Activated CD4-positive, alpha-beta T cell treated with anti-CD3 and anti-CD28 coated beads, Interleukin-2, Interleukin-4, amounts not matched to agents 100 ng/mL and 50 ng/mL, durations not matched to agents 16 hours and 8 hours (primary cell): ENCODE measurements around the gene CHST3.

Experiments
- DNase-seq: peaks from one replicate; pipeline ENCODE4 v3.0.0-alpha.2; 2020; ENCODE audit warnings: low spot score

CHST3 gene

DNA sequence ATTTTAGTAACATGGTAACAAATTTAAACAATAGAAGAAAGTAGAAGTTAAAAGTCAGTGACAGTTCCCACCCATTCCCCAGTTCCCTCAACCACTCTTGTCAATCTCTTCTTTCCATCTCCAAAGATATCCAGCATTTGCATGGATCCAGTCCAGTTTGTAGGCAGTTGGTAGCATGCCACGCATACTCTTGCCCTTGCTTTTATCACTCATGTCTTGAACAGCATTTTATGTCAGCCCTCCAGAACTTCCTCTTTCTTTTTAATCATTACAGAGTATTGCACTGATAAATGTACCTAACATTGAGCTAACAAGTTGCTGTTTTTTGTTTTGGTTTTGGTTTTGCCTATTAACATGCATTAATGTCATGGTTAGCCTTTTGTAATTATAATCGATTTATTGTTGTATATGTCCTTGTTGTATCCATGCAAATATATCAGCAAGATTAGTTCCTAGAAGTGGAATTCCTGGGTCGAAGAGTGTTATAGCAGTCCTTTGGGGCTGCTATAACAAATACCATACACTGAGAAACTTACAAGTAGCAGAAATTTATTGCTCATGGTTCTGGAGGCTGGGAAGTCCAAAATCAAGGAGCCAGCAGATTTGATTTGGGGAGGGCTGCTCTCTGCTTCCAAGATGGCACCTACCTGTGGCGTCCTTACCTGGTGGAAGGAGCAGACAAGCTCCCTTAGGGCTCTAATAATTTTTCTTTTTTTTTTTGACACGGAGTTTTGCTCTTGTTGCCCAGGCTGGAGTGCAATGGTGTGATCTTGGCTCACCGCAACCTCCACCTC is 25.7 kb downstream of the CHST3 start:
- no peak for DNase-seq

DNA sequence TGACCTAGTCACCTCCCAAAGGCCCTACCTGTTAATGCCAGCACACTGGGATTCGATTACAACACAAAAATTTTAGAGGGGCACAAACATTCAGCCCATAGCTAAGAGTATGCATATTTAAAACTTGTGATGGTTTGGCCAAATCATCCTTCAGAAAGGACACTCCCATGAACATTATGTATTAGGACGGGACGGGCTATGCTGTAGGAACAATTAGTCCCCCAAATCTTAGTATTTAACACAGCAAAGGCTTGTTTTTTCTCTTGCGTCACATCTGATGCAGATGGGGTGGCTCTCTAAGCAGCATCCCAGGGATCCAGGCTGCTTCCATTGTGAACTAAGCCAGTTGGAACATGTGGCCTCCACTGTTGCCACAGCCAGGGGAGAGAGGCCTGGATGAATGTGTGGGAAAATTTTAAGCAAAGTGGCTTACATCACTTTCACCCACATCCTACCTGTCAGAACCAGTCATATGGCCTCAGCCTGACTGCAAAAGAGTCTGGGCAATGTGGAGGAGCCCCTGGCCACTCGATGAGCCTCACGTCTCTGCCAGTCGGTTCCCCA is 26.6 kb downstream of the CHST3 start:
- no peak for DNase-seq

DNA sequence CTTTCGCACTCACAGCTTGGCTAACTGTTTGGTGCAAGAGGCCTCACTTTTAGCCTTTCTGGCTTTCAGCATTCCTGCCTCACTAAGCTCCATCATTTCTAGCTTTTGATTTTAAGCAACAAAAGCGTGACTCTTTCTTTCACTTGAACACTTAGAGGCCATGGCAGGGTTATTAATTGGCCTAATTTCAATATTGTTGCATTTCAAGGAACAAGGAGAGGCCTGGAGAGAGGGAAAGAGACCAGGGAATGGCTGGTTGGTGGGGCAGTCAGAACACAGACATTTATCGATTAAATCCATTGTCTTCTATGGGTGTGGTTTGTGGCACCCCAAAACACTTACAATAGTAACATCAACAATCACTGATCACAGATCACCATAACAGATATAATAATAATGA is 31.3 kb downstream of the CHST3 start:
- DNase-seq: no peak

DNA sequence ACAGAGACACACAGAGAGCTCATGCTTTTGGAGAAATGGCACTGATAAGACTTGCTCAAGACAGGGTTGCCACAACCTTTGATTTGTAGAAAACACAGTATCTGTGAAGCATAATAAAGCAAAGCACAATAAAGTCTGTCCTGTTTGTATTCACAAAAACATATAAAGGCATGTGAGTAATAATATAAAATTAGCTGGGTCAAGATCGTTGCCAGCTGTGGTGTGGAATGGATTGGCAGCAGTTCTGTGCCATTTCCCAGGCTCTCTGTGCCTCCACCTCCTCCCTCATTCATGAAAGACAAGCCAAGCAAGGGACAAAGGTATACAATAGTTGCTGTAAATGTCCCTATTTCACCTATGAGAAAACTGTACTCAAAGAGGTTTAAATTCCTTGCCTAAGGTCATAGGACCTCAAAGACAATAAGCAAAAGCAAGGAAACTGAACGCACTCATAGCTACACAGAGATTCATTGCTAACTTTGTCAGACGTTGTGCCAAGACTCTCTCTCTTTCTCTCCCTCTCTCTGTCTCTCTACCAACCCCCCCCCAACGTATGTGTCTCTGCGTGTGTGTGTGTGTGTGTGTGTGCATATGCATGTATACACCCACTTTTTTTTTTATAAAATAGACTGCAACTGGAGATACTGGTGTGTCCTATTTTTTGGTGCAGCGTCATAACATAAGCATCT is 31.8 kb downstream of the CHST3 start:
- DNase-seq: no peak

DNA sequence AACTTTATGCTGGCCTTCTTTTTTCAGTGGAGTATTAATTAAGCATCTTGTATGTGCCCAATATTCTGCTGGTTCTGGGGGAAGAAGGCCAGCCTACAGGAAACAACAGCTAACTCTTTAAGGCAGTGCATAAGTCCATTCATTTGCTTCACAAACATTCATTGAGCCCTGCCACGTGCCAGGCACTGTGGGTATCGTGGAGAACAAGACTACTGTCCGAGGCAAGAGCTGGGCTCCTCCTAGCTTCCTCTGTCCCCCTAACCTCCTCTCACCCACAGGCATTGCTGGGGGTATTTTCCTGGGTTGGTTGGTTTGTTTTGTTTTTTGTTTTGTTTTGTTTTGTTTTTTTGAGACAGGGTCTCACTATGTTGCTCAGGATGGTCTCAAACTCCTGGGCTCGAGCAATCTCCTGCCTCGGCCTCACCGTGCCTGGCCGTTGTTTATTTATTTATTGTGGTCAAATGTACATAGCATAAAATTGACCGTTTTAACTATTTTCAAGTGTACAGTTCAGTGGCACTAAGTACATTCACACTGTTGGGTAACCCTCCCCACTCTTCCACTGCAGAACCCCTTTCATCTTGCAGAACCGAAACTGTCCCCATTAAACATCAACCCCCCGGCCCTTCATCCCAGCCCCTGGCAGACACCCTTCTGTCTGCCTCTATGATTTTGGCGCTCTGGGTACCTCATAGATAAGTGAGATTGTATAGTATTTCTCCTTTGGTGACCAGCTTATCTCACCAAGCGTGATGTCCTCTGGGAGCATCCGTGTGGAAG is 32.6 kb downstream of the CHST3 start:
- DNase-seq: no peak

DNA sequence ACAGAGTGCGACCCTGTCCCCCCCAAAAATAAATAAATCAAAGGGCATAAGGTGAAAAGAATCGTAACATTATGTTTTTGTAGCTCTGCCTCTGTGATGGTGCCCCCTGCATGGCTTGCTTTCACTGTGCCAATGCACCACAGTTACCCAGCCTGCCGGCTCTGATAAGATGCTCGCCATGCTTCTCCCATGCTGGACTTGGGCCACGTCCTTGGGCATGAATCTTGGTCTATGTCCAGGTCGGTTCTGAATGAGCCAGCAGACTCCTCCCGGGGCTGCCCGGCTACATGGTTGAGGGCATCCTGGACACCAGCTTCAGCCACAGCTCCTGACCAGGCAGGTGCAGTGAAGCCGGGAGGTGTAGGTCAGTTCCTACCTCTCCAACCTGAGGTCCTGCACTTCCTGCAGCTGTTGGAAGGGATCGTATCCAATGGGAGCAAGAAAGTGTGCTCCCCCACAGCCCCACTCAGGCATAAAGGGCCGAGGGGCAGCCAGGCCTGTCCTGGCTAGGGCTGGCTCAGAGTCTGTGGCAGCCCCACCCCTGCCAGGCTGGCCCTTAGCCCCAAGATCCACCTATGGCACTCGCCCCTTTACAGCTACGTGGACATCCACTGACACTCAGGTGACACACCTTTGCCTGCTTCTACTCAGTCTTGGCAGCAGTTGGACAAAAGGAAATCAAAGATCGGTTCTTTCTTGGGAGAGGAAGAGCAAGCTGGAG is 34.1 kb downstream of the CHST3 start:
- no peak for DNase-seq

DNA sequence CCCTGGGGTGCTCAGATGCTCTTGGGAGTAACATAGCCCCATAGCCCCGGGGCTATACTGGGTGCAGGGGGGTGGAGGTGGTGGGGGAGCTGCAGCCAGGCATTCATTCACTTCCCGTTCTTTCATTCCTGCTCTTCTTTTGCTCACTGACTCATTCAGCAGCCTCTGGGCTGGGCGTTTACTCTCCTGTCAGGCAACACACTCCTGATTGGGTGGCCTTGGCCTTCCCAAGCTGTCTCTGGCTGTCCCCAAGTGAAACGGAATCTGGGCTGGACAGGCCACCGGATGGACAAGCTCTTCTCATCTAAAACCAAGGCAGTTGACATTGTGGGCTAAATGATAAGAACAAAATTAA is 34.6 kb downstream of the CHST3 start:
- DNase-seq: no peak

DNA sequence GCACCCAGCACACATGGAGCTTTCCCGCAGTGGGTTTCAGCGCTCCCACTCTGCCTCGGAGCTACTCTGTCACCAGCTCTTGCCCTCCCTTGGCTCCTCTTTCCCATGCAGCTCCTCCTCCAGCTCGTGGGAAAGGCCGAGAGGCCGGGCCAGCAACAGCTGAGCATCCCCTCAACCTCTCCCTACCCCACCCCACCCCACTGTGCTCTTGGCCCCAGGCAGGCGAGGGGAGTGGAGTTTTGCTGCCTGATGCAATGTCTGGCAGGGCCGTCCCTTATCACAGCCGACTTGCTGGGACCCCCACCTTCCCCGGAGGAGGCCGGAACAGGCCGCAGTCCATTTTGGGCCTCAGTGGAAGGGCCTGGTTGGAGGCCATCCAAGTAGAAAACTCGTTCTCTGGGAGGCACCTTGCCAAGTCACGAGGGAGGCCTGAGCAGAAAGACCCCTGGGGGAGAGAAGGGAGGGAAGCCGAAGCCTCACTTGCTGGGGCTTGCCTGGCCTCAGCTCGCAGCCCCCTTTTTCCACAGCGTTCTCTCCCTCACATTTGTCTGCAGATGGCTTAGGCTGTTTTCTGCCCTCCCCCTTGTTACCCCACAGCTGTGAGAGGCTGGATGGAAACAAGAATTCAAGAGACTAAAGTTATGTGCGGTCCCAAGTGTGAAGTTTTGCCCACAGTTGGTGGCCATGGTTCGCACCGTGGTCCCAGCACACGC is 35.3 kb downstream of the CHST3 start:
- DNase-seq: no peak

DNA sequence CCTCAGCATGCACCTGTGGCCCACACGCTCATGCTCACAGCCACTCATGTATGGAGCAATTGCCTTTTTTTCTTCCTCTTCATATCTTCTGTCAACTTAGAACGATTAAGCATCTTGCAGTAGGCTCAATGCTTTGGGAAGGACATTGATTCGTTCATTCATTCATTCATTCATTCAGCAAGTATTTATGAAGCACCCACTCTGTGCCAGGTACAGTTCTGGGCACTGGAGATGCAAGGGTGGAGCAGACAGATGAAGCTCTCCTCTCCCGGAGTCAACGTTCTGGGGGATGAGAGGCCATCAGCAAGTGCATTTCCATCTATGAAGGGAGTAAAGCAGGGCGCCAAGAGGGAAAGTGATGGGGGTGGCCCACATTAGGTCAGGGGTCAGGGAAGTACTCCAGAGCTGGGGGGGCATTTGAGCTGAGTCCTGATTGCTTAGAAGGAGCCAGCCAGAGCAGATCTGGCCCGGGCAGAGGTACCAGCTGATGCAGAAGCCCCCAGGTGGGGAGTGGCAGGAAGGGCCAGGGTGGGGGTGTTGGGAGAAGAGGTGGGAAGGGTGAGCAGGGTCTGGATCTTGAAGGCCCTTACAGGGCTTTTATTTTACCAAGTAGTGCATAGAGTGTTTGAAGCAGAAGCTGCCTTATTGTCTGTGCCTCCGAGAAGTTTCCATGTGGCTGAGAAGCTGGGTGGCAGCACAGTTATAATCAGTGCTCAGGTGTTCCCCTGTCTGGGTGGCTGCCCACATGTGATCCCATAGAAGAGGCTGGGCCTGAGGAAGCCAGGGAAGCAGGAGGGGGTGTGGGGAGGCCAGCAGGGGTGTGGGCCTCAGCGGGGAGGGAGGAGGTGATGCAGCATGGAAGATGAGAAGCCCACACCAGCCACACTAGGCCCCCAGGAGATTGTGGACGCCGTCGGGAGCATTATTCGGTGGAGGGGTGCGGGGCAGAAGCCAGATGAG is 36.2 kb downstream of the CHST3 start:
- no peak for DNase-seq

DNA sequence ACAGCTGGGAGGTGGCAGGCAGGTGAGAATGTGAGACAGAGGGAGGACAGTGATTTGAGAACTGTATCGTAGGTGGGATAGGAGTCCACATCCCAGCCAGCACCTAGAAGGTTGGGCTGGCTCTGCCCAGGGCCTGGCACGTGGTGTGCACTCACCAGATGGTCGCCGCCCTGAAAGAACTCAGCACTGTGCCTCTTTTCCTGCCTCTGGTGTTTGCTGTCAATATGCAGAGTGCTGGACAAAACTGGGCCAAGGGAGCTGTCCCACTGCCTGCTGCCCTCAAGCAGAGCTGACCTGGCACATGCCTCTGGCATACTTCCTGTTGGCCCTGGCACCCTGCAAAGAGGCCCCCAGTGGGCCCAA is 36.8 kb downstream of the CHST3 start:
- DNase-seq: no peak

DNA sequence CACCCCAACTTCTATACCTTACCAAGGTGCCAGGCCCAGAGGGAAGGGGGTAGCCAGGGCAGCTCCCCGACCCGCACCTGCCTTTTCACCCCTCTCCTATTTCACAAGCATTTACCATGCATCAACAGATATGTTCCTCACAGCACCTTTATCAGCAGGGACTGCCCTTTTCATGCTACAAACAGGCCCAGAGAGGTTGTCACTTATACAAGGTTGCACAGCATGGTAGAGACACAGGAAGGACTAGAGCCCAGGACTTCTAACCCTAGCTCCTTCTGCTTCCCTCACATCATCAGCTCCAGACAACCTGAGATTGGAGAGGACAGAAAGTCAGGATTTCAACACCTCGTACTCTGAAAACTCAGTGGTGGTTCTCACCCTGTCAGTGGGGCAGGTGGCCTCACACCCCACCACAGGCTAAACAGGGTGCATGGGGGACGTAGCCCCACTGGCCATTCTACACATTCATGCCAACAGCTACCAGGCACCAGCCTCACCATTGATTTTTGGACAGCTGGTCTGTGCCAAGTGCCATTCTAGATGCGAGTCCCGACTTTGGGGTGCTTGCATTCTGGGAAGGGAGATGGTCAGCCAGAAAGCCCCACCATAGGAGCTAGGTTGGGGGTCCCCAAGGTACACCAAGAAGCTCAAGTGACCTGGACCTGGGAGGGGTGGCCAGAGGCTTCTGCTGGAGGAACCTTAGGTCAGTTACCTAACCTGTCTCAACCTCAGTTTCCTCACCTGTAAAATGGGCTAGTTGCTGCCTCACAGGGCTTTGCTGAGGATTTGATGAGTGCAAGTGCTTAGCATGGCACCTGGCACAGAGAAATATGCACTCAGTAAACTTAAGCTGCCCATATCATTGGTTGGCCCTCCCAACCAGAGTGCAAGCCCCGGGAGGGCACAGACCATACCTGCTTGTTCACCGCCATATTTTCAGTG is 38.4 kb downstream of the CHST3 start:
- DNase-seq: no peak

DNA sequence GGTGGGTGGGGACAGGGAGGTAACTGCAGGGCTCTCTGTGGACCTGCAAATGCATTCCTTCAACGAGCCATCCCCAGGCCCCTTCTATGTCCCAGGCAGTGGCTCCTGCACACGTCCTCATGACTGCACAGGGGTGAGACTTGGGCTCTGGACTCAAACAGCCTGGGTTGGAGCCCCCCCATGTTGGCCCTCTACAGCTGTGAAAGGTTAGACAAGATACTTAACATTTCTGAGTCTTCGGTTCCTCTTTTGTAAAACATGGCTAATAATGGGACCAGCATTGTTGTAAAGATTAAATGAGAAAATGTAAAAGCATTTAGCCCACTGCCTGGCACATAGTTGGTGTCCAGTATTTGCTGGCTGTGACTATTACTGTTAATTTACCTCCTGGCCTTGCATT is 41.8 kb downstream of the CHST3 start:
- no peak for DNase-seq

DNA sequence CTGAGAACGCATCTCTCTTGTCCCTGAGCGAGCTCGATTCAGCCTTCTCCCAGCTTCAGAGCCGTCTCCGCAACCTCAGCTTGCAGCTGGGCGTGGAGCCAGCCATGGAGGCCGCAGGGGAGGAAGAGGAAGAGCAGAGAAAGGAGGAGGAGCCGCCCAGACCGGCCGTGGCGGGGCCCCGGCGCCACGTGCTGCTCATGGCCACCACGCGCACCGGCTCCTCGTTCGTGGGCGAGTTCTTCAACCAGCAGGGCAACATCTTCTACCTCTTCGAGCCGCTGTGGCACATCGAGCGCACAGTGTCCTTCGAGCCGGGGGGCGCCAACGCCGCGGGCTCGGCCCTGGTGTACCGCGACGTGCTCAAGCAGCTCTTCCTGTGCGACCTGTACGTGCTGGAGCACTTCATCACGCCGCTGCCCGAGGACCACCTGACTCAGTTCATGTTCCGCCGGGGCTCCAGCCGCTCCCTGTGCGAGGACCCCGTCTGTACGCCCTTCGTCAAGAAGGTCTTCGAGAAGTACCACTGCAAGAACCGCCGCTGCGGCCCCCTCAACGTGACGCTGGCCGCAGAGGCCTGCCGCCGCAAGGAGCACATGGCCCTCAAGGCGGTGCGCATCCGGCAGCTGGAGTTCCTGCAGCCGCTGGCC is 43.2 kb downstream of the CHST3 start:
- no peak for DNase-seq

DNA sequence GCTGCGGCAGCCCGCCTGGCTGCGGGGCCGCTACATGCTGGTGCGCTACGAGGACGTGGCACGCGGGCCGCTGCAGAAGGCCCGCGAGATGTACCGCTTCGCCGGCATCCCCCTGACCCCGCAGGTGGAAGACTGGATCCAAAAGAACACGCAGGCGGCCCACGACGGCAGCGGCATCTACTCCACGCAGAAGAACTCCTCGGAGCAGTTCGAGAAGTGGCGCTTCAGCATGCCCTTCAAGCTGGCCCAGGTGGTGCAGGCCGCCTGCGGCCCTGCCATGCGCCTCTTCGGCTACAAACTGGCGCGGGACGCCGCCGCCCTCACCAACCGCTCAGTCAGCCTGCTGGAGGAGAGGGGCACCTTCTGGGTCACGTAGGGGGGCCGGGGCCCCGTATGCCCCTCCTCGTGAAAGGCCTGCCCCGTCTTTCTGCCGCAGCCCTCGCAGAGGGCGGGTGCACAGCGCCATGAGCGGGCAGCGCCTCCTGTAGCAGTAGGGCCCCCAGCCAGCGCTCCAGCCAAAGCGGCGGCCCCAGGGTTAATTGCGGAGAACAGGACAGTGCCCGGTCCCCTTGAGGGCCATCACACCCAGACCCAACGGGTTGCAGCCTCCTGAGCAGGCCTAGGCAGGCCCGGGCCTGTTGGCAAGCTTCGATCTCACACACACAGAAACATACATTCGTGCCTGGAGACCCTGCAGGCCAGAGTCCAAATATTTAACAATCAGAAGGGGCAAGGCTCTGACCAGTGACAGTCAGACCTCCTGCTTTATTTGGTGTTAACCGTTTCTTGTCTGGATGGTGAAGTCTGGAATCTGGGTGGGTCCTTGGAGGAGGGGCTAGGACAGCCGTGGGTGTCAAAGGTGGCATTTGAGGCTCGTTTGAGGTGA is 44.1 kb downstream of the CHST3 start:
- DNase-seq: no peak

DNA sequence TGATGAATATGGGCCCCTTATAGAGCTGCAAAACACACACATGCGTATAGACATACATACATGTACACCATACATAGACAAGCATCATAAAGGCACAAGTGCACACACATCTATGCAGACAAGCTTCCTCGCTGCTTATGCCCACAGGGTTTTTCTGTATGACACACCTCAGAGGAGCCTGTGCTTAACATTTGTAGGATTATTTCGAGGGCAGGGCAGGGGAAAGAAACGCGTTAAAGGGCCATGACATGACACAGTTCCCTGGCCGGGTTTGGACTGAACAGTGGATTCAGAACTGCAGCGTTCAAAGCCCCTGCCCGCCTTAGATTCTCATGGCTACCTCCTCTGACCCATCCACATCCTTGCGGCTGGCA is 44.8 kb downstream of the CHST3 start:
- DNase-seq: no peak

DNA sequence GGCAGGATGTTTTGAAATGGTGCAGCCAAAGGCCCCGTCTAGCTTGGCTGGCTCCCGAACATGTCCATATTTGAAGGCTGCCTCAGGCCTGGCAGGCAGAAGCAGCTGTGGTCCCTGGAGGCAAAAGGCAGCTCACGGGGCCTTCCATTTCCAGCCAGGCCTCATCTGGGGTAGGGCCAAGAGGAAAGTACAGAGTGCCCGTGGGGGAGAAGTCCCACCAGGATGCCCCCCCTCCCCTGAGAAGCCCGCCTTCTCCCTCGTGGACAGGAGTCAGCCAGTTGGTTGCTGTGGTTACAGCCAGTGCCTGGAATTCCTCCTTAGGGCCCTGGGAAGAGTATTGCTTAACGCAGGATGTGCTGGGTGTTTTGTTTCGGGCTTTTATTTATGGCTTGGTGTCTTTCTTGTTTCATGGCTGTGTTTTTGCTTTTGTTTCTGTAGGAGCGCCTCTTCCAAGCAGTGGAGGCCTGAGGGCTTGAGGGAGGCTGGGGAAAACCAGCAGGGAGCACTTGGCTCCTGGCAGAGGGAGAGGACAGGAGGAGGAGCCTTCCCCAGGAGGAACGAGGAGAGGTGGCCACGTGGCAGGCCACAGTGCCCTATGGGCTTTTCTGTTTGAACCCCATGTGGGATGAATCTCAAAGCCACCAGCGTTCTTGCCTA is 45.4 kb downstream of the CHST3 start:
- DNase-seq: no peak
